ENCODE measurements around the gene DES. TPM values are rescaled to one million over a fixed set of nuclear protein-coding genes. Genes with fewer than 3 reads are reported as not detected.

Gene DES
- total and polyA plus RNA-seq, 2 donors (not counting 3 experiments of a cell fraction or from before 2014, with no cell fraction given) = not detected

- no peak overlapping the region for H3K27ac ChIP-seq (ENCODE audit: insufficient read depth, low read depth, low read length)
- TF ChIP-seq, protein P1, sequence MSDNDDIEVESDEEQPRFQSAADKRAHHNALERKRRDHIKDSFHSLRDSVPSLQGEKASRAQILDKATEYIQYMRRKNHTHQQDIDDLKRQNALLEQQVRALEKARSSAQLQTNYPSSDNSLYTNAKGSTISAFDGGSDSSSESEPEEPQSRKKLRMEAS (IDR thresholded peaks at IDR 0.05; ENCODE audit: insufficient read depth, insufficient read length) = no peak
- TF ChIP-seq JUN (IDR thresholded peaks at IDR 0.05; ENCODE audit: borderline replicate concordance, insufficient read depth, insufficient read length, low read depth) (no peak), POLR2A (IDR thresholded peaks at IDR 0.05; ENCODE audit: low read depth, low read length) (no peak), CTCF (IDR thresholded peaks at IDR 0.05; ENCODE audit: extremely low read depth in 1 of 2, insufficient read depth in 1 of 2, low read depth in 1 of 2, low read length in 2 of 2) (no peak)
- H3K4me2 ChIP-seq (ENCODE audit: insufficient read depth, low read length) = no peak overlapping the region
- no peak overlapping the region for H2AFZ ChIP-seq (ENCODE audit: low read depth, low read length)
- no peaks in the 10 kb centered on the region for H3K9me1 ChIP-seq (replicated peaks; ENCODE audit: control insufficient read depth, extremely low read depth, insufficient read depth, low read length)
- no peaks in the 10 kb centered on the region for H4K20me1 ChIP-seq (replicated peaks; ENCODE audit: control insufficient read depth, extremely low read depth, insufficient read depth, low read length)
- H3K79me2 ChIP-seq (ENCODE audit: control insufficient read depth, insufficient read depth, low read length) = no peaks in the 10 kb centered on the region
- H3K27me3 ChIP-seq (ENCODE audit: control insufficient read depth in 2 of 2, insufficient read depth in 2 of 2, low read length in 2 of 2) = peaks cover 0 to 1% of the 10 kb centered on the region in 2 experiments
- H3K9ac ChIP-seq (replicated peaks; ENCODE audit: extremely low read depth, insufficient read depth, low read length) = no peak overlapping the region
- dilution Hi-C loops (cut with MboI; ENCODE audit: extremely low pct_ligation_motif_present, low sequenced_read_pairs) = no loop called here
- POLR2A ChIA-PET = interaction anchor here (0.5 to 1.6 kb wide), 2 partner anchors 14 to 128 kb away, joined by 4 to 5 read pairs; no protein-coding TSS in a partner anchor
- H3K9me3 ChIP-seq (replicated peaks; ENCODE audit: control insufficient read depth, insufficient read depth, low read length) = no peaks in the 10 kb centered on the region
- BruUV-seq (replicated peaks) = no TSS peak
- FAIRE-seq (no peak), DNase-seq (ENCODE audit: low read depth, low spot score) (no peak)
- no peaks in the 10 kb centered on the region for H3K4me1 ChIP-seq (ENCODE audit: control insufficient read depth, extremely low read depth, insufficient read depth, low read length)
- no peaks in the 10 kb centered on the region for H3K36me3 ChIP-seq (ENCODE audit: control insufficient read depth in 2 of 2, extremely low read depth in 1 of 2, insufficient read depth in 2 of 2, low read length in 2 of 2)
- CTCF ChIA-PET = interaction anchor here (1.6 to 5.7 kb wide), 5 partner anchors 11 to 159 kb away, joined by 7 to 329 read pairs (median 41); partner anchors contain the start of gene DNPEP
- intact Hi-C loops (cut with micrococcal nuclease) = loop anchor here (2.0 kb wide), 2 partner anchors 27 to 57 kb away; no protein-coding TSS in a partner anchor
- no peak overlapping the region for H3K4me3 ChIP-seq (replicated peaks in 1 of 3; ENCODE audit: insufficient read depth in 1 of 3, low read depth in 1 of 3, low read length in 3 of 3)
Observed at GRCh38 chr2:219401606-219402005, 16.6 kb upstream of the DES start.
